GM19043 (cell line): ENCODE results near the gene SMOC2.

Experiments
- ATAC-seq: cut with Tn5 transposase; IDR thresholded peaks from one replicate; pipeline ENCODE4 v1.9.1; 2021; ENCODE audit warnings: low read depth; ENCODE audit not compliant: unreplicated experiment

Gene SMOC2

GRCh38 chr6:168440520-168441433, at the start of gene SMOC2:
Gene SMOC2 (plus strand): TSS chr6:168441184. CDS start chr6:168441371, 187 bp downstream.
- ATAC-seq, result no peak

- ATAC-seq, result no peak
Measured at GRCh38 chr6:168393126-168393870, 47.7 kb upstream of the SMOC2 start.

- no peak for ATAC-seq
Measured at GRCh38 chr6:168394606-168395005, 46.4 kb upstream of the SMOC2 start.

GRCh38 chr6:168395983-168396382, 45.0 kb upstream of the SMOC2 start:
- no peak for ATAC-seq

- no peak for ATAC-seq
Measured at GRCh38 chr6:168396561-168396960, 44.4 kb upstream of the SMOC2 start.

- no peak for ATAC-seq
Measured at GRCh38 chr6:168397012-168397411, 44.0 kb upstream of the SMOC2 start.

- no peak for ATAC-seq
Measured at GRCh38 chr6:168400037-168400436, 40.9 kb upstream of the SMOC2 start.

GRCh38 chr6:168403370-168404005, 37.5 kb upstream of the SMOC2 start:
- no peak for ATAC-seq

- no peak for ATAC-seq
Measured at GRCh38 chr6:168404560-168404959, 36.4 kb upstream of the SMOC2 start.

GRCh38 chr6:168407842-168408241, 33.1 kb upstream of the SMOC2 start:
- ATAC-seq, result no peak

- ATAC-seq, result no peak
Measured at GRCh38 chr6:168408504-168409136, 32.4 kb upstream of the SMOC2 start.

GRCh38 chr6:168410035-168410434, 30.9 kb upstream of the SMOC2 start:
- no peak for ATAC-seq

- no peak for ATAC-seq
Measured at GRCh38 chr6:168410554-168411011, 30.4 kb upstream of the SMOC2 start.

- ATAC-seq, result no peak
Measured at GRCh38 chr6:168411130-168411529, 29.9 kb upstream of the SMOC2 start.

- ATAC-seq, result no peak
Measured at GRCh38 chr6:168411793-168412192, 29.2 kb upstream of the SMOC2 start.

- no peak for ATAC-seq
Measured at GRCh38 chr6:168412456-168412855, 28.5 kb upstream of the SMOC2 start.

GRCh38 chr6:168413018-168413720, 27.8 kb upstream of the SMOC2 start:
- ATAC-seq, result no peak

GRCh38 chr6:168413856-168414255, 27.1 kb upstream of the SMOC2 start:
- ATAC-seq, result no peak

GRCh38 chr6:168414336-168415097, 26.5 kb upstream of the SMOC2 start:
- no peak for ATAC-seq
